ENCODE data around the gene MICOS13. TPM values are rescaled to one million over a fixed set of nuclear protein-coding genes. Genes with fewer than 3 reads are reported as not detected.

MICOS13 gene
- 30.0 and 54.0 TPM in 2 replicates for total RNA-seq

GRCh38 chr19:5680437-5681368, at the start of gene MICOS13, which contains the start of gene HSD11B1L:
MICOS13 (minus strand) TSS chr19:5680516; CDS start chr19:5680486, 30 bp downstream.
HSD11B1L (plus strand) TSS chr19:5681027; CDS start chr19:5684833, 3,806 bp downstream.
- DNase-seq (ENCODE audit: low read depth) (peak; percentile 97), FAIRE-seq (no peak)
- Histone ChIP-seq H3K4me3 (ENCODE audit: low read depth, low read length) (peak within 1 kb of the TSS; percentile 80), H3K27me3 (ENCODE audit: control insufficient read depth, insufficient read depth, low read length) (no peaks in the 10 kb centered on the region), H3K36me3 (ENCODE audit: control insufficient read depth, insufficient read depth, low read length) (peaks cover 5% of the 10 kb centered on the region)
- no peak for TF ChIP-seq CTCF (IDR thresholded peaks at IDR 0.05; ENCODE audit: insufficient read depth, low read length, severe bottlenecking)

- no peak for DNase-seq (ENCODE audit: low read depth)
- no peak for FAIRE-seq
- TF ChIP-seq CTCF (IDR thresholded peaks at IDR 0.05; ENCODE audit: insufficient read depth, low read length, severe bottlenecking): no peak
- Histone ChIP-seq H3K4me3 (ENCODE audit: low read depth, low read length) (no peak overlapping the region), H3K27me3 (ENCODE audit: control insufficient read depth, insufficient read depth, low read length) (no peaks in the 10 kb centered on the region), H3K36me3 (ENCODE audit: control insufficient read depth, insufficient read depth, low read length) (no peaks in the 10 kb centered on the region)
Measured at GRCh38 chr19:5727453-5728050, 47.2 kb upstream of the MICOS13 start.

- Histone ChIP-seq H3K4me3 (ENCODE audit: low read depth, low read length) (peak within 1 kb of the TSS; percentile 89), H3K27me3 (ENCODE audit: control insufficient read depth, insufficient read depth, low read length) (no peaks in the 10 kb centered on the region), H3K36me3 (ENCODE audit: control insufficient read depth, insufficient read depth, low read length) (peaks cover 3% of the 10 kb centered on the region)
- DNase-seq (ENCODE audit: low read depth): peak; percentile 96
- TF ChIP-seq CTCF (IDR thresholded peaks at IDR 0.05; ENCODE audit: insufficient read depth, low read length, severe bottlenecking): peak; percentile 99
- no peak for FAIRE-seq
Measured at GRCh38 chr19:5719961-5720790, 39.9 kb upstream of the MICOS13 start, which contains the start of the genes CATSPERD and LONP1. CATSPERD (plus strand) TSS chr19:5720637; CDS start chr19:5720738, 101 bp downstream. LONP1 (minus strand) TSS chr19:5720146; CDS start chr19:5720132, 14 bp downstream.

GRCh38 chr19:5719274-5719960, 39.1 kb upstream of the MICOS13 start:
- TF ChIP-seq CTCF (IDR thresholded peaks at IDR 0.05; ENCODE audit: insufficient read depth, low read length, severe bottlenecking): no peak
- H3K36me3 ChIP-seq (ENCODE audit: control insufficient read depth, insufficient read depth, low read length): peaks cover 3% of the 10 kb centered on the region
- FAIRE-seq (no peak), DNase-seq (ENCODE audit: low read depth) (peak; percentile 37)
- no peaks in the 10 kb centered on the region for H3K27me3 ChIP-seq (ENCODE audit: control insufficient read depth, insufficient read depth, low read length)
- H3K4me3 ChIP-seq (ENCODE audit: low read depth, low read length): peak overlapping the region; percentile 89
